Sigmoid colon (tissue), 4 donors: ENCODE results near the gene RARG.

Experiments
- EP300 ChIP-seq, 4 donors: sonication (generic); formaldehyde crosslinking; IDR thresholded peaks; one replicate each; pipeline ENCODE4 v1.6.1; 2017; ENCODE audit warnings: antibody characterized with exemption in 4 of 4
- POLR2AphosphoS5 ChIP-seq, 4 donors: sonication (generic); formaldehyde crosslinking; IDR thresholded peaks; one replicate each; pipeline ENCODE4 v1.6.1; 2017; ENCODE audit warnings: antibody characterized with exemption in 4 of 4
- TF ChIP-seq, protein P1 (sequence below), 4 experiments: fragments of 450-650 bp in 3 of 4; fragments of 200-600 bp in 1 of 4; IDR thresholded peaks; one replicate each; pipeline ENCODE4 v1.5.1; 2016 to 2019; ENCODE audit warnings: antibody characterized with exemption in 4 of 4, mild to moderate bottlenecking in 3 of 4, moderate library complexity in 2 of 4

DNA sequence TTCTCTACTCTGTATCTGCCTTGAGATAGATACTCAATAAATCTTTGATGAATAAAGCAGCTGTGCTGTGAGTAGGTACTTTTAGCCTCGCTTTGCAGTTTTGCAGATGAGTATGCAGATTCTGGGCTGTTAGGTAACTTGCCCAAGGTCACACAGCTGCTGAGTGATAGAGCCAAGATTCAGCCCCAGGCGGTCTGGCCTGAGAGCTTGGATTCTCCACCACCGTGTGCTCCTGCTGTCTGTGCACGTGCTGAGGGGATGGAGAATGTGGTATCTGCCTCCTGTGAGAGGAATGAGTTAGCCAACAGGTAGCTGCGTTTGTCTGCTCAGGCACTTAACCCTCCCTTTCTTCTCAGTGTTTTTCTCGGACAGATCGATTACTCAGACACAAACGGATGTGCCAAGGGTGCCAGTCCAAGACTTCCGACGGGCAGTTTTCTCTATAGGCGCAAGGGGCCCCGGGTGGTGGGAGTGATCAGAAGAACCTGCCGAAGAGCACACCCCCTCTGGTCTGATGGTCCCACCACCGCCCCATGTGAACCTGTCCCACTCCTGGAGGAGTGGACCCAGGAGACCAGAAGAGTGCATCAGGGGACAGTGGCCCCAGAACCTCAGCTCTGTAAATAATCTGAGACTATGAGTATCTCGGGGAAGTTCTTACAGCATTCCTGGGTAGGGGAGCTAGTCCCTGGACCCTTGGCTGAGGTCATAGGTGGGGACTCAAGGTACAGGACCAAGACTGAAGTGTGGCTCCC is 44.7 kb downstream of the RARG start:
- no peak for TF ChIP-seq POLR2AphosphoS5 (IDR thresholded peaks at IDR 0.05)
- no peak for TF ChIP-seq EP300 (IDR thresholded peaks at IDR 0.05)
- TF ChIP-seq, protein P1, sequence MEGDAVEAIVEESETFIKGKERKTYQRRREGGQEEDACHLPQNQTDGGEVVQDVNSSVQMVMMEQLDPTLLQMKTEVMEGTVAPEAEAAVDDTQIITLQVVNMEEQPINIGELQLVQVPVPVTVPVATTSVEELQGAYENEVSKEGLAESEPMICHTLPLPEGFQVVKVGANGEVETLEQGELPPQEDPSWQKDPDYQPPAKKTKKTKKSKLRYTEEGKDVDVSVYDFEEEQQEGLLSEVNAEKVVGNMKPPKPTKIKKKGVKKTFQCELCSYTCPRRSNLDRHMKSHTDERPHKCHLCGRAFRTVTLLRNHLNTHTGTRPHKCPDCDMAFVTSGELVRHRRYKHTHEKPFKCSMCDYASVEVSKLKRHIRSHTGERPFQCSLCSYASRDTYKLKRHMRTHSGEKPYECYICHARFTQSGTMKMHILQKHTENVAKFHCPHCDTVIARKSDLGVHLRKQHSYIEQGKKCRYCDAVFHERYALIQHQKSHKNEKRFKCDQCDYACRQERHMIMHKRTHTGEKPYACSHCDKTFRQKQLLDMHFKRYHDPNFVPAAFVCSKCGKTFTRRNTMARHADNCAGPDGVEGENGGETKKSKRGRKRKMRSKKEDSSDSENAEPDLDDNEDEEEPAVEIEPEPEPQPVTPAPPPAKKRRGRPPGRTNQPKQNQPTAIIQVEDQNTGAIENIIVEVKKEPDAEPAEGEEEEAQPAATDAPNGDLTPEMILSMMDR (IDR thresholded peaks at IDR 0.05): no peak
